ENCODE data around the gene PTPN18.
A peak's percentile ranks its signal among the peaks of the same experiment; 100 is the strongest.
"Not testable (repeated sequence)": the region's sequence is repeated elsewhere in the genome, so short reads cannot be mapped to it uniquely, and the experiment has no call there.

Gene PTPN18, protein sequence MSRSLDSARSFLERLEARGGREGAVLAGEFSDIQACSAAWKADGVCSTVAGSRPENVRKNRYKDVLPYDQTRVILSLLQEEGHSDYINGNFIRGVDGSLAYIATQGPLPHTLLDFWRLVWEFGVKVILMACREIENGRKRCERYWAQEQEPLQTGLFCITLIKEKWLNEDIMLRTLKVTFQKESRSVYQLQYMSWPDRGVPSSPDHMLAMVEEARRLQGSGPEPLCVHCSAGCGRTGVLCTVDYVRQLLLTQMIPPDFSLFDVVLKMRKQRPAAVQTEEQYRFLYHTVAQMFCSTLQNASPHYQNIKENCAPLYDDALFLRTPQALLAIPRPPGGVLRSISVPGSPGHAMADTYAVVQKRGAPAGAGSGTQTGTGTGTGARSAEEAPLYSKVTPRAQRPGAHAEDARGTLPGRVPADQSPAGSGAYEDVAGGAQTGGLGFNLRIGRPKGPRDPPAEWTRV

DNA sequence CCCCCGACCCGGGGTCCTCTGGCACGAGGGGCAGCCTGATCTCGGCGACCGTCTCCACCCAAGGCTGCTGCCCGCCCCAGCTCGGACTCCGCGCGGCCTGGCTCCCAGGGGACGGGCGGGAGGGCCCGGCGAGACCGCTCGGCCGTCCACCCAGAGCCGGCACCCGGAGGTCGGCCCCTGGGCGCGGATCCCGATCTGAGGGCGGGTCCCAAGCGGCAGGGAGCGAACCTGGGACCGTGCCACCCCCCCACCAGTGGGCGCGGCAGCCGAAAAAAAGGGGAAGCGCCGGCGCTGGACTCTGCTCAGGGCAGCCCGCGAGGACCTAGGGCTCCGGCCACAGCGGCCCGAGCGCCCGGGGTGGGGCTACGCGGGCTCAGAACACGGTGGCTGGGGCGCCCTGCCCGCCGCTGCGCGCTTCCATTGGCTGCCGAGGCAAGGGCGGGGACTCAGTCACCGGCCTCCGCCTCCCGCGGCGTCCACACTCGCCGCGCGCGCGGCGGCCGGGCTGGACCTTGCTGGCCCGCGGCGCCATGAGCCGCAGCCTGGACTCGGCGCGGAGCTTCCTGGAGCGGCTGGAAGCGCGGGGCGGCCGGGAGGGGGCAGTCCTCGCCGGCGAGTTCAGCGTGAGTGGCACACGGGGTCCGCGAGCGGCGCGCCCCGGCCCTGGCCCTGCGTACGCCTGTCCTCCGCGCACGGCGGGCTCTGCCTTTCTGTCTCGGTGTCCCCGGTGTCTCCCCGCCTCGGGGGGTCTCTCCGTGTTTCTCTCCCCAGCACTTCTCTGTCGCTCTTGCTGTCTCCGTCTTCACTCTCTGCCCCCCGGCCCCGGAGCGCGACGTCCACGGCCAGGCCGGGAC is at the start of gene PTPN18:
Gene PTPN18, plus strand, starts transcription at position 479 of the 854 bp plus-strand sequence. Its CDS starts 52 bp downstream, at position 531.
- DNase-seq (ENCODE audit: low read depth), result peak; percentile 90

DNA sequence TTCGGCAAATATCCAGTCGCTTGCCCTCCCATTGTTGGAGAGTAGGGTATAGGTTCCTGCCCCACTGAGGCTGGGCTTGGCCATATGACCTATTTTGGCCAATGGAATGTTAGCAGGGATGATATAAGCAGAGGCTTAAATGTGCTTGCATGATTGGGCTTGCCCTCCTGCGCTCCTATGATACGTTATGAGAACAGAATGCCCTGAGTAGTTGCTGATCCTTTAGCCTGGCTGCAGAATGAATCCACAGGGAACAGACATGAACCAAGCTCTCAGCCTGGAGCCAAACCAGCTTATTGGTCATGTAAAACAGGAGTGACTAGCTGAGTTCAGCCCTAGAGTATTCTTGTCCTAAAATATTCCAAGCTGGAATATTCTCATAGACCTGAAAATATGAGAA is 48.0 kb upstream of the PTPN18 start:
- DNase-seq (ENCODE audit: low read depth), result no peak

DNA sequence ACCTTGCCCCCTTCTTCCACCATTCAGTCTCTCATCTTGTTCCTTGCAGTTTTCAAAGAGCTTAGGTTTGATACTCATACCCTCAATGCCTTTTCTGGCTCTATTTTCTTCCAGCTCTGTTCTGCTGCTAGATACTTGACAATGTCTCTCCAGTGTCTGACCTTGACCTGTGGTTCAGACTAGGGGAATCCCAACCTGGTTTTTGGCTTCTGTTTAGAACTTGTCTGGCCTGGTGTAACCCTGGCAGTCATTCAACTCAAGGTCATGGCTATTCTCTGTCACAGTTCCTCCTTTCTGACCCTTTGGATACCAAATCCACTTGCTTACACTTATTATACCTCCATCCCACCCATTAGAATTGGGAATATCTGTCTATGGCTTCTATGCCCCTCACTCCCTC is 45.0 kb upstream of the PTPN18 start:
- no peak for DNase-seq (ENCODE audit: low read depth)

DNA sequence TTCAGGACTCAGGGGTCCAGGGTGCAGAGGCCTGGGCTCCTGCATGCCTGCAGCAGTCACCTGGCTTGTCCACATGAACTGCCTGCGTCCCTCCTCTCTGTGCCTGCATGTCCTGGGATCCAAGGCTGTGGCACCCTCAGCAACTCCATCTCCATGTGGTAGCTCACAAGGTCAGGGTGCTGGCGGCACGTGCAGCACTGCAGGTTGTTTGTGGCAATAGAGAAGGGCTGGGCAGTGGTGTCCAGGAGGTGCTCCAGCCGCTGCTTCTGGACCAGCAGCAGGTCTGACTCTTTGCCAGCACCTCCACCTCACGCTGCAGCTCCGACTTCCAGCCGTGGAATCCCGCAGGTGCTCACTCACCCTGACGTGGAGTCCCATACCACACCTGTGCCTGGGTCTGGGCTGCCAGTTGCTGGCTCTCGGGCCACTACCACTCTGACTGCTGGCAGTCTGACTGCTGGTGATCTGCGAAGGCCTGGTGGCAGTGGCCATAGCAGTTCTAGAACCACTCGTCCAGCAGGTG is 42.0 kb upstream of the PTPN18 start:
- DNase-seq (ENCODE audit: low read depth), result no peak

DNA sequence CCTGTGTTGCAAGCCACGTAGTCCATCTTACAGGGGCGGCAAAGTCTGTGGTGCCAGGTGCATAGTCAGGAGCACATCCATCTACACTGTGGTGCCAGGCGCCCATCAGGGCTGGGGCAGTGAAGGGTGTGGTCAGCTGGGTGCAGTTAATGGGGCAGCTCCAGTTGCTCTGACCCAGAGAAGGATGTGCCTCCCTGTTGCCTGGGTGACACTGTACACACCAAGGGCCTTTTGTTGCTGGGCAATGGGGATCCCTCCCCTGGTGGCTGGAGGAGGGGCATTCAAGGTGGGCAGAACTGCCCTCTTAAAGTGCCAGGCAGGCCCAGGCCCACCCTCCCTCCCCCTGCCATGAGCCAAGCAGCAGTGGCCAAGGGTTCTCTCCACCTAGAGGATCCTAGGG is 41.5 kb upstream of the PTPN18 start:
- DNase-seq (ENCODE audit: low read depth), result no peak

DNA sequence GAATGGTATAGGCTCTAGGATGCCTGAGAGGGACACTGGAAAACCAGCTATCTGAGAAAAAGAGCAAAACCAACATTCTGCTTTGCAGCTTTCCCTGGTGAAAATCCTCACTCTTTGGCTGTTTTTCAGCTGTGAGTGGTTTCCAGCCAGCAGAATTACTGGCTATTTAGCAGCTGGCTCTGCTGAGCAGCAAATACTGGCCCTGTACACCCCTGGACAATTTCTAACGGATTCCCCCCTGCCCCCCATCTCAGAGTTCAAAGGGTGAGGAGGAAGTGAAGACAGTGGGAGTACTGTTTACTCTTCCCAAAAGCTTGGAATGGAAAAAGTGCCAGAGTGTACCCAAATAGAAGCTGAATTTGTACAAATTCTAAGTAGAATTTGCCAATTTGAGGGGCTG is 39.3 kb upstream of the PTPN18 start:
- no peak for DNase-seq (ENCODE audit: low read depth)

DNA sequence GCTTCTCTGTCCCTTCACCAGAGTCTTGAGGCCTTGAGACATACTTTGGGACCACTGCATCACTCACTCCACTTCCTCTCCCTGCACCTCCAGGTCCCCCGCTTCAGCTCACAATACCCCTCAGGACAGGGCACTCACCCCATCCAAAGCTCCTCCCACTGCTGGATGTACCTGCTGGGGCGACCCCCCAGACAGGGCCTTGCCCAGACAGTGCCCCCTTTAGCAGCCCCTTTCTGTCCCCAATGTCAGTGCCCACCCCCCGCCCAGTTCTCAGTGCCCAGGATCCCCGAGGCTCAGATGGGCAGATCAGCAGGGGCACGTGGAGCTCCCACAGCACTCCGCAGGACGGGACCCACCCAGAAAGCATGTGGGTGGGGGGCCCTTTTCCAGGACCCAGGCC is 37.0 kb upstream of the PTPN18 start:
- no peak for DNase-seq (ENCODE audit: low read depth)

DNA sequence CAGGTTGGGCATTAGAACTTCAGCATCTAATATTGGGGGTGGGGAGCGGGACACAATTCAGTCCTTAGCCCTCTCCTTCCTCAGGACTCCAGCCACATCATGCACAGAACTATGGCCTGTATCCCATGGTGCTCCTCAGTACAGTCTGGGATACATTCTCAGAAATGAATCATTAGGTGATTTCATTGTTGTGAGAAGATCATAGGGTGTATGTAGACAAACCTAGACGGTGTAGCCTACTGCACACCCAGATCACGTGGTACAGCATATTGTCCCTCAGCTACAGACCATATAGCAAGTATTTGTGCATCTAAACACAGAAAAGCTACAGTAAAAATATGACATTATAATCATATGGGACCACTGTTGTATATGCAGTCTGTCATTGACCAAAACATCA is 36.3 kb upstream of the PTPN18 start:
- no peak for DNase-seq (ENCODE audit: low read depth)

DNA sequence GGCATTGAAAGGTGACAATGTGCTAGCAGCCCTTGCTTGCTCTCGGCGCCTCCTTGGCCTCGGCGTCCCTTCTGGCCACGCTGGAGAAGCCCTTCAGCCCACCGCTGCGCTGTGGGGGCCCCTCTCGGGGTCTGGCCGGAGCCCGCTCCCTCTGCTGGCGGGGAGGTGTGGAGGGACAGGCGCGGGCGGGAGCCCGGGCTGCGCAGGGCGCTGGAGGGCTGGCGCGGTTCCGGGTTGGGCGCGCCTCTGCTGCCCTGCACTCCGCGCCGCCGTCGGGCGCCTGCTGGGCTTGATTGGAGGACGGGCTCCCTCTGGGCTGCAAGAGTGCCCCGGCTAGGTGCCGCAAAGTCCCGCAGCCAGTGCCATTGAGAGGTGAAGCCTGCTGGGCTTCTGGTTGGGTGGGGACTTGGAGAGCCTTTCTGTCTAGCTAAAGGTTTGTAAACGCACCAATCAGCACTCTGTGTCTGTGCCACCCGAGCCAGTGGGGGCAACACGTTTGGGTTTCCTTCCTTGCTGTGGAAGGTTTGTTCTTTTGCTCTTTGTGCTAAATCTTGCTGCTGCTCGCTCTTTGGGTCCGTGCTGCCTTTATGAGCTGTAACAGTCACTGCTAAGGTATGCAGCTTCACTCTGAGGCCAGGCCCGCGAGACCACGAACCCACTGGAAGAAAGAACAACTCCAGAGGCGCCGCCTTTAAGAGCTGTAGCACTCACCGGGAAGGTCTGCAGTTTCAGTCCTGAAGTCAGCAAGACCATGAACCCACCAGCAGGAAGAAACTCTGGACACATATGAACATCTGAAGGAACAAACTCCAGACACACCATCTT is 27.9 kb upstream of the PTPN18 start:
- DNase-seq (ENCODE audit: low read depth), result no peak

DNA sequence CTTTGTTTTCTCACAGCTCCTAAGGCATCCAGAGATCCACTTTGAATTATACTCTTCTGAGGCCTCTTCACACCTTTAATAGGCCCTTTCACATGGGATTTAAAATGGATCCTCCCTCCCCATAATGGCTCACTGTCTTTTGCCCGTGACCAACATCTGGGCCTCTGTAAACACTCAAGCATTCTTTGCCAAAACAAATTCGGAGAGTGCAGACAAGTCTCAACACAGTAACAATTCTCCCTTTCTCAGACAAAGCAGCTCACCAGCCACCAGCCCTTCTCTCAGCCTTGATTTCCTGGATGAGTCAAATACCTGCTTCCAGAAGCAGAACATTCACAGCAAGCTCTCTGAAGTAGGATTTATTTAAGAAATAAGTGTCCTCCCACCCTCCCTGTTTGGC is 27.1 kb upstream of the PTPN18 start:
- no peak for DNase-seq (ENCODE audit: low read depth)

DNA sequence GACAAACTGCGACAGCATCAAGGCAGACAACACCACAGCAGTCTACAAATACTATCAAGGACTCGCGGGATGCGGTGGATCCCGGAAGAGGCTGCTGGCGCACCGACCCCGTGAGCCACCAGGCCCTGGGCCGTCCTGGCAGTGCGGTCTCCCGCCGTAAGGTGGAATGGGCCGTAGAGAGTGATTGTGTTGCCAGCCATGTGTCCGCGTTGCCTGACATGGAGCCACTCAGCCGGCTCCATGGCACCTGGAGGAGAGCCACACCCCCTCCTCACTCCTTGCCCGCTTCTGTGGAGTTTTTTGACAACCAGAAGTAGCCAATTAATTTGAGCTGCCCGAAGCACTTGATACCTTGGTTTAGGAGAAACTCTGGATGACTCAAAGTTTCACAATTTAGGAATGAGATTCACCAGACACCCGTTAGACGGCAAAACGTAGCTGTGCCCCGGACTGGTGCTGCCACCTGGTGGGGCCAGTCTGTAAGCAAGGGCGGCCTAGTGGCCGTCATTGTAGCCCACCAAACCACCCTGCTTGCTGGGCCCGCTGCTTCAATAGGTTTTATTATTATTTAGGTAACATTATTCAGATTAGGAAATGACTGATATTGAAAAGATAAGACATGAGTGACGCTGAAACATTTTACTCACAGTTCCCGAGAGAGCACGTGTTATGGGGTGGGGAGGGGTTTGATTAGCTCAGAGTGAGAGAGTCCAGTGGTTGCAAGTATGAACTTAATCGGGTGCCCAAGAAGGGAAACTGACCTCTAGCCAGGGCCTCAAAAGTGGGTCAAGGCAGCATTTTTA is 23.4 kb upstream of the PTPN18 start:
- DNase-seq (ENCODE audit: low read depth), result peak; percentile 77

DNA sequence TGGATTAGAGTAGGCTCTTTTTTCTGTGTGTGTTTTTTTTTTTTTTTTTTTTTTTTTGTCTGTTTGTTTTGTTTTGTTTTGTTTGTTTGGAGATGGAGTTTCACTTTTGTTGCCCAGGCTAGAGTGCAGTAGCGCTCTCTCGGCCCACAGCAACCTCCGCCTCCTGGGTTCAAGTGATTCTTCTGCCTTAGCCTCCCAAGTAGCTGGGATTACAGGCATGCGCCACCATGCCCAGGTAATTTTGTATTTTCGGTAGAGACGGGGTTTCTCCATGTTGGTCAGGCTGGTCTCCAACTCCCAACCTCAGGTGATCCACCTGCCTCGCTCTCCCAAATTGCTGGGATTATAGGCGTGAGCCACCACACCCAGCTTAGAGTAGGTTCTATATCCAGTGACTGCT is 22.6 kb upstream of the PTPN18 start:
- not testable (repeated sequence) for DNase-seq (ENCODE audit: low read depth)

DNA sequence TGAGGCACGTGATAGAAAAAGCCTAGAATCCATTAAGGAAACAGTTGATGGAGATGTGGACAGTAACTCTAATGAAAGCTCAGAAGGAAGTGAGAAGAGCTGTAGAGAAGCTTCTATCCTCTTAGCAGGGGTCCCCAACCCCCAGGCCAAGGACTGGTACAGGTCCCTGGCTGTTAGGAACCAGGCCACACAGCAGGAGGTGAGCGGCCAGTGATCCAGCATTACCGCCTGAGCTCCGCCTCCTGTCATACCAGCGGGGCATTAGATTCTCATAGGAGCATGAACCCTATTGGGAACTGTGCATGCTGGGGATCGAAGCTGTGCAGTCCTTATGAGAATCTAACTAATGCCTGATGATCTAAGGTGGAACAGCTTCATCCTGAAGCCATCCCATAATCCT is 21.8 kb upstream of the PTPN18 start:
- DNase-seq (ENCODE audit: low read depth), result no peak

DNA sequence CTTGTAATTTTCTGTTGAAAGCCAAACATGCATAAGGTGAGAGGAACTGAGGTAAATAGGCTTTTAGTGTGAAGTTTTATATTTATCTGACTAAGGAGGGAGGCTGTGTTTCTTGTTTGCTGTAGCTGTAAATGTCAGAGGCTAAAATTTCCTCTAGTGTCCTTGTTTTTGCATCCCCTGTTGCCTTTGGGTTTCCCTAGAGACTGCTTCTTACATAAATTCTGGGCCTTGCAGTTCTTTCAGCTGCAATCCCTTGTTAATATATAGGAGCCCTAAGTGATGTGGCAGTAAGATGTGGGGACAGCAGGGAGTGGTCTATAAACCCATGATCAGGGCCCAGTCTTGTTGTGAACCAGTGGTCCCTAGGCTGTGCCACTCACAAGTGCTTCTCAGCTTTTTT is 20.6 kb upstream of the PTPN18 start:
- no peak for DNase-seq (ENCODE audit: low read depth)

DNA sequence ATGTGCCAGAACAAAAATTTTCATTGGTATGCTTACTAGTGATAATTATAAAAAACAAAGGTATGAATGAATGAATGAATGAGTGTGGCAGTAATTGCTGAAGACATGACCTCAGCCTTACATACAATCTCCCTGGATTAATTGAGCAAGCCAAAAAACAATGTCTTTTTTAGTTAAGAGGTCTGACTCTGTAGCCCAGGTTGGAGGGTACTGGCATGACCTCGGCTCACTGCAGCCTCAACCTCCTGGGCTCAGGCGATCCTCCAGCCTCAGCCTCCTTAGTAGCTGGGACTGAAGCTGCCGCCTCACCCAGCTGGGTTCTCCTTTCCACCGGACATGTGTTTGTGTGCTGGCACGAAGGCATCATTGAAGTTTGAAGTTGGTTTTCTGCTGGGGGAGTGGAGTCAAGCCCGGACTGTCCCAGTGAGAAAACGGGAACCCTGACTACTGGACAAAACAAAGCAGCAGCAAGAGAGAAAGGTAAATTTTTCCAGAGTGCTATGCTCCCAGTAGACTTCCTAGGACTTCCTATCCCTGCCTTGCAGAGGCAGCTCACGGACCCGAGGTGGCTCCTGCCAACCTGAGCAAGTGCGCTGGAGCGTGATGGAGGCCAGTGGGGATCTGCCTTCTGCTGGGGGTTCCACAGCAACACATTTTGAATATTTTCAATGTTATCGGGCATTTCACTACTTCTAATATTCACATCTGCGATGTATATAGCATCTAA is 19.5 kb upstream of the PTPN18 start:
- no peak for DNase-seq (ENCODE audit: low read depth)

DNA sequence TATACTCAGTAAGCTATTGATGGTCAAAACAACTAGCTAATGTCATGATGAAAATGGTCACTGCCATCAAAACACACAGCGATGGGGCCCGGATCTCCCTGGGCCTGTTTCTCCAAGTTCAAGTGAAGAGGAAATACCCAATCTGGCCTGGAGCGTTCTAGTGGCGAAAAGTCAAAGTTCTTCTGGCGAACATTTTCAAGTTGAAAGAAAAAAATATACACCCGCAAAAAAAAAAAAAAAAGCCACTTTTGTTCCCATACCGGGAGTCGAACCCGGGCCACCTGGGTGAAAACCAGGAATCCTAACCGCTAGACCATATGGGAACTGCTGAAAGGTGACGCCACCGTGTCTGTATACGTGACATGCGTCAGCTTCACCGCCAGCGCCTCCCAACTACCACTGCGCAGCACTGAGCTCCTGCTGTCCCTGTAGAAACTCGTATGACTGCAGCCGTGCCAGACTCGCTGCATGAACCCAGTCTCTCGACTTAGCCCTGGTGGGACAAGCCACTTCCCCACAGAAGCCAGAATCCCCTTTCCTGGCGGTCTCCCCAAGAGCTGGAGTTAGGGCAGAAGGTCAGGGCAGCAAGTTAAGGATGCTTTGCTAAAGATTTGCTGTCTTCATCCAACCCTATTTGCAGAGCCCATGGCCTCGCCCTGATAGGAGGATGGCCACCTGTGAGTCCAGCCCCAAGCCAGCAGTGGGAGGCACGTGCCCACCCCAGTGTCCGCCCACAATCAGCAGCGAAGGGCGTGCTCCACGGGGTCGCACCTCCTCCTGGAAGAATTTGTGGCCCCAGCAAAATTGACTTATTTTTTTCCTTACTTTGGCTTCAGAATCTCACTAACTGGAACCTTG is 18.8 kb upstream of the PTPN18 start:
- DNase-seq (ENCODE audit: low read depth), result peak; percentile 64

DNA sequence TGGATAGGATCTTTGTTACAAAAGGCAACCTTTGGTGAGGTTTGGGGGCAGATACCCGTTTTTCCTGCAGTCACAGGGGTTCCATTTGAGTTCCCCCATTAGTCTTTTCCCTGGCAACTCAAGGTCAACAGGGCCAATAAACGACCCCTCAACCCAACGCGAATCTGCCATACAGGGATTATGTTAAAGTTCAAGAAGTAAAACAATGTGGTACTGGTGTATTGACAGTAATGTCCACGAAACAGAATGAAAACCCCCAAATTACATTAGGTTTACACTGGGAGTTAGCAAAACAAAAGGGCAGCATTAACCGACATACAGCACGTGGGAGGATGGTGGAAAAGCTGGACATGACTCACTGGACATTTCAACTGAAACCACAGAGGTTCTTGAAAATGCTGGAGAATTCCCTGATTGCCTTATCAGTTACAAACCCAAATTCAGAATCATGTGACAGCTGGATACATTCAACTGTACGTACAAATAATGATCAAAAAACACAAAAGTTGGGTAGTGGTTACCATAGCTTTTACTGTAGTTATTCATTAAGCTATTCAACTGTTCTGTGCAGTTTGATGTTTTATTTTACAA is 18.0 kb upstream of the PTPN18 start:
- DNase-seq (ENCODE audit: low read depth), result peak; percentile 35

DNA sequence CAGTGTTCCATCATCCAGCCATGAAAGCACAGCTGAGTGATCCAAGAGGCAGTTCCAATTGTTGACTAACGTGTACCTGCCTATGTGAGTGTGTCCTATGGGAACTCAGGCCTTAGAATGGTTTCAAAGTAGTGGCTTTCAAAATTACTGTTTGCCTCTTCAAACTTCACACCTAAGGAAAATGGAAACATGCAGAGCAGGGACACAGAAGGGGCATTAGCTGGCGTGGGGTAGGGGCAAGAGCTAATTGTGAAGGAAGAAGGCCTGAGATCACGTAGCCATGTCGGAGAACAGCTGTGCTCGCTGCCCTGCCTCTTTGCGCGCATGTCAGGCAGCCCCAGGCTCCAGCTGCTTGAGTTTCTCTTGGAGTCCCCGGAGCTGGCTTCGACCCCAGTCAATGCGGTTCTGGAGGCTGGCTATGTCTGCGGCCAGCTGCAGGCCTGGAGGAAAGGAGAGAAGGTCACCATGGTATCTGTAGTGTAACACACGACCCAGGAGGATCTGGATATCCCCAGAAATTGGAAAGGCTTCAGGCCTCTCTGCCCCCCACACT is 17.0 kb upstream of the PTPN18 start:
- no peak for DNase-seq (ENCODE audit: low read depth)

Measured in fibroblast of gingiva (primary cell).